ENCODE data around the gene CXCL16. TPM values are rescaled to one million over a fixed set of nuclear protein-coding genes. Genes with fewer than 3 reads are reported as not detected.

CXCL16 gene
- 13.8 and 20.5 TPM in 2 replicates for polyA plus RNA-seq (2011; rRNA removed)
- polyA plus RNA-seq (2012; cell fraction: cytosol; rRNA removed), result 10.8 and 15.6 TPM in 2 replicates
- 6.1 and 7.0 TPM in 2 replicates for polyA plus RNA-seq (2012; cell fraction: nucleus; rRNA removed)
- polyA plus RNA-seq (2017; fragmentation: RNase III; extraction: RNeasy Plus Mini Kit Qiagen cat#74134 plus additional on column Dnase treatment), result 9.1 to 11.2 TPM (median 10.1 TPM) in 3 replicates
- 11.3 and 20.5 TPM in 2 replicates for polyA minus RNA-seq (2011; rRNA and poly(A)+ RNA removed)

DNA sequence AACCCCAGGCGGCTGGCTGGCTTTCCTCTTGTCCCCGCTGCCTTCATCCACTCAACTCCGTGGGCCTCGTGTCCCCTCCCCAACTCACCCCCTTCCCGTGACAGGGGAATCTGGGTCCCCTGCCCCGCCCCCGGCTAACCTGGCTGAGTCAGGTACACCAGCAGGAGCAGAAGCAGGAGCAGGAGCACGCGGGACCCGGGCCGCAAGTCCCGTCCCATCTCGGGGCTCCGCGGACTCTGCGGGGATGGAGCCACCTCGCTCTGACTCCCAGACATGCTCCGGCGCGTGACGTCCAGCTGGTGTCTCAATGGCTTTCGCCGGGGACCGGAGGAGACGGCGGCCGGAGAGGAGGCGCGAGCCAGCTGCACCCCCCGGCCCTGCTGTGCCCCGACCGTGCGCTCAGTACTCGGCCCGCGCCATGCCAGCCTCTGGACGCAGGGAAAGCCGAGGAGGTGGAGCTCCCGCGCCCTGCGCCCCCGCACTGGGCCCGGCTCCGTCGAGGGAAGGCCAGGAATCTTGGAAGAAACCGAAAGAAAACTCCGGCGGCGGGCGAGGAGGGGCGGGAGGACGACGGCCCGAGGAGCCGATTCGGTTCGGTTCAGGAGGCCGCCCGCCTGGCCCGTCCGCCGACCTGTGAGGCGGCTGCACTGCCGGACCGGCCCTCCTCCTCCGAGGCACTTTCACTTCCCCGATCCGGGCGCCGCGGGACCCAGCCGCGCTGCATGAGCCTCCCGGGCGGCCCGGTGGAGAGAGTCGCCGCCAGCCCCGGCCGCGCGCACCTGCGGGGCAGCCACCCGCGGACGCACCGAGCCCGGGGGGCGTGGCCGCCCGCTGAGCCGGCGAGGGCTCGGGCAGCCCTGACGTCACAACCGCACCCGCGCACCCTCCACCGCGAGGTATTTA lies at the start of gene CXCL16, which contains the start of gene ZMYND15:
Gene CXCL16 (minus strand): TSS at position 807 of the 903 bp plus-strand sequence. CDS start 589 bp downstream, at position 218.
Gene ZMYND15 (plus strand): TSS at position 712 of the 903 bp plus-strand sequence. CDS start 716 bp downstream, outside the sequence.
- no peak for FAIRE-seq
- peaks cover 9% of the 10 kb centered on the region for H3K4me1 ChIP-seq
- H3K9me3 ChIP-seq, result no peaks in the 10 kb centered on the region
- peak within 1 kb of the TSS; percentile 86 for H3K4me3 ChIP-seq
- CTCF ChIA-PET, result interaction anchor here (1.2 to 10.2 kb wide), 4 partner anchors 9 to 173 kb away, joined by 3 to 115 read pairs (median 4); partner anchors contain the start of genes ARRB2, GLTPD2 and VMO1
- 4% methylated on average over 50 of the region's 100 CpGs for WGBS (ENCODE audit: missing lambda C conversion rate)
- POLR2A ChIA-PET, result interaction anchor here (1.0 to 1.8 kb wide), 2 partner anchors 29 to 51 kb away, joined by 3 to 6 read pairs; no protein-coding TSS in a partner anchor
- peak within 1 kb of the TSS; percentile 79 to 87 for H3K27ac ChIP-seq
- H3K4me2 ChIP-seq, result peak within 1 kb of the TSS; percentile 99
- ATAC-seq, result peak; percentile 63 to 76
- peak; percentile 39 to 85 for DNase-seq (ENCODE audit: low read depth in 1 of 2, low spot score in 1 of 2)
- TF ChIP-seq RNF2 (IDR thresholded peaks at IDR 0.05; ENCODE audit: borderline replicate concordance, low read depth), result peak; percentile 89
- no peak for TF ChIP-seq NFE2L2 (conservative IDR thresholded peaks at IDR 0.05; ENCODE audit: low read length)
- TF ChIP-seq MYC (IDR thresholded peaks at IDR 0.05; ENCODE audit: borderline replicate concordance, low read length), result no peak
- no peak for TF ChIP-seq USF2 (IDR thresholded peaks at IDR 0.05)
- TF ChIP-seq JUNB (IDR thresholded peaks at IDR 0.05), result no peak
- no peak for TF ChIP-seq ELK1 (IDR thresholded peaks at IDR 0.05; ENCODE audit: low read depth, low read length)
- TF ChIP-seq HEYL (CRISPR knock-in tag; IDR thresholded peaks at IDR 0.05), result no peak
- TF ChIP-seq CHD2 (IDR thresholded peaks at IDR 0.05; ENCODE audit: low read length, partially characterized antibody), result no peak
- no peak for TF ChIP-seq PBX3 (IDR thresholded peaks at IDR 0.05)
- no peak for TF ChIP-seq FOXS1 (CRISPR knock-in tag; IDR thresholded peaks at IDR 0.05)
- no peak for TF ChIP-seq HOXB13 (CRISPR knock-in tag; IDR thresholded peaks at IDR 0.05; ENCODE audit: low read depth)
- TF ChIP-seq, protein P1, sequence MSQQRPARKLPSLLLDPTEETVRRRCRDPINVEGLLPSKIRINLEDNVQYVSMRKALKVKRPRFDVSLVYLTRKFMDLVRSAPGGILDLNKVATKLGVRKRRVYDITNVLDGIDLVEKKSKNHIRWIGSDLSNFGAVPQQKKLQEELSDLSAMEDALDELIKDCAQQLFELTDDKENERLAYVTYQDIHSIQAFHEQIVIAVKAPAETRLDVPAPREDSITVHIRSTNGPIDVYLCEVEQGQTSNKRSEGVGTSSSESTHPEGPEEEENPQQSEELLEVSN (IDR thresholded peaks at IDR 0.05; ENCODE audit: borderline replicate concordance, low read depth), result peak; percentile 67
- TF ChIP-seq, protein P2, sequence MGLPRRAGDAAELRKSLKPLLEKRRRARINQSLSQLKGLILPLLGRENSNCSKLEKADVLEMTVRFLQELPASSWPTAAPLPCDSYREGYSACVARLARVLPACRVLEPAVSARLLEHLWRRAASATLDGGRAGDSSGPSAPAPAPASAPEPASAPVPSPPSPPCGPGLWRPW (IDR thresholded peaks at IDR 0.05), result no peak
- TF ChIP-seq HOXB5 (CRISPR knock-in tag; IDR thresholded peaks at IDR 0.05), result no peak
- TF ChIP-seq ZC3H11A (IDR thresholded peaks at IDR 0.05), result no peak
- TF ChIP-seq GATA3 (IDR thresholded peaks at IDR 0.05; ENCODE audit: borderline replicate concordance), result no peak
- TF ChIP-seq, protein P3, sequence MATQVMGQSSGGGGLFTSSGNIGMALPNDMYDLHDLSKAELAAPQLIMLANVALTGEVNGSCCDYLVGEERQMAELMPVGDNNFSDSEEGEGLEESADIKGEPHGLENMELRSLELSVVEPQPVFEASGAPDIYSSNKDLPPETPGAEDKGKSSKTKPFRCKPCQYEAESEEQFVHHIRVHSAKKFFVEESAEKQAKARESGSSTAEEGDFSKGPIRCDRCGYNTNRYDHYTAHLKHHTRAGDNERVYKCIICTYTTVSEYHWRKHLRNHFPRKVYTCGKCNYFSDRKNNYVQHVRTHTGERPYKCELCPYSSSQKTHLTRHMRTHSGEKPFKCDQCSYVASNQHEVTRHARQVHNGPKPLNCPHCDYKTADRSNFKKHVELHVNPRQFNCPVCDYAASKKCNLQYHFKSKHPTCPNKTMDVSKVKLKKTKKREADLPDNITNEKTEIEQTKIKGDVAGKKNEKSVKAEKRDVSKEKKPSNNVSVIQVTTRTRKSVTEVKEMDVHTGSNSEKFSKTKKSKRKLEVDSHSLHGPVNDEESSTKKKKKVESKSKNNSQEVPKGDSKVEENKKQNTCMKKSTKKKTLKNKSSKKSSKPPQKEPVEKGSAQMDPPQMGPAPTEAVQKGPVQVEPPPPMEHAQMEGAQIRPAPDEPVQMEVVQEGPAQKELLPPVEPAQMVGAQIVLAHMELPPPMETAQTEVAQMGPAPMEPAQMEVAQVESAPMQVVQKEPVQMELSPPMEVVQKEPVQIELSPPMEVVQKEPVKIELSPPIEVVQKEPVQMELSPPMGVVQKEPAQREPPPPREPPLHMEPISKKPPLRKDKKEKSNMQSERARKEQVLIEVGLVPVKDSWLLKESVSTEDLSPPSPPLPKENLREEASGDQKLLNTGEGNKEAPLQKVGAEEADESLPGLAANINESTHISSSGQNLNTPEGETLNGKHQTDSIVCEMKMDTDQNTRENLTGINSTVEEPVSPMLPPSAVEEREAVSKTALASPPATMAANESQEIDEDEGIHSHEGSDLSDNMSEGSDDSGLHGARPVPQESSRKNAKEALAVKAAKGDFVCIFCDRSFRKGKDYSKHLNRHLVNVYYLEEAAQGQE (IDR thresholded peaks at IDR 0.05), result no peak
- TF ChIP-seq SMC3 (IDR thresholded peaks at IDR 0.05), result no peak
- TF ChIP-seq PHF8 (IDR thresholded peaks at IDR 0.05; ENCODE audit: borderline replicate concordance, low read depth), result peak; percentile 63
- TF ChIP-seq RAD21 (conservative IDR thresholded peaks at IDR 0.05 in 1 of 2, IDR thresholded peaks at IDR 0.05 in 1 of 2), result no peak; a peak in 1 of 5 replicates
- TF ChIP-seq, protein P4, sequence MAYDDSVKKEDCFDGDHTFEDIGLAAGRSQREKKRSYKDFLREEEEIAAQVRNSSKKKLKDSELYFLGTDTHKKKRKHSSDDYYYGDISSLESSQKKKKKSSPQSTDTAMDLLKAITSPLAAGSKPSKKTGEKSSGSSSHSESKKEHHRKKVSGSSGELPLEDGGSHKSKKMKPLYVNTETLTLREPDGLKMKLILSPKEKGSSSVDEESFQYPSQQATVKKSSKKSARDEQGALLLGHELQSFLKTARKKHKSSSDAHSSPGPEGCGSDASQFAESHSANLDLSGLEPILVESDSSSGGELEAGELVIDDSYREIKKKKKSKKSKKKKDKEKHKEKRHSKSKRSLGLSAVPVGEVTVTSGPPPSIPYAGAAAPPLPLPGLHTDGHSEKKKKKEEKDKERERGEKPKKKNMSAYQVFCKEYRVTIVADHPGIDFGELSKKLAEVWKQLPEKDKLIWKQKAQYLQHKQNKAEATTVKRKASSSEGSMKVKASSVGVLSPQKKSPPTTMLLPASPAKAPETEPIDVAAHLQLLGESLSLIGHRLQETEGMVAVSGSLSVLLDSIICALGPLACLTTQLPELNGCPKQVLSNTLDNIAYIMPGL (CRISPR knock-in tag; IDR thresholded peaks at IDR 0.05; ENCODE audit: borderline replicate concordance), result no peak
- TF ChIP-seq, protein P5, sequence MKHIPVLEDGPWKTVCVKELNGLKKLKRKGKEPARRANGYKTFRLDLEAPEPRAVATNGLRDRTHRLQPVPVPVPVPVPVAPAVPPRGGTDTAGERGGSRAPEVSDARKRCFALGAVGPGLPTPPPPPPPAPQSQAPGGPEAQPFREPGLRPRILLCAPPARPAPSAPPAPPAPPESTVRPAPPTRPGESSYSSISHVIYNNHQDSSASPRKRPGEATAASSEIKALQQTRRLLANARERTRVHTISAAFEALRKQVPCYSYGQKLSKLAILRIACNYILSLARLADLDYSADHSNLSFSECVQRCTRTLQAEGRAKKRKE (CRISPR knock-in tag; IDR thresholded peaks at IDR 0.05; ENCODE audit: low read depth), result no peak
- peak in 1 of 2 experiments; percentile 27; a peak in 2 of 5 replicates for TF ChIP-seq JUN (IDR thresholded peaks at IDR 0.05)
- no peak for TF ChIP-seq CBX2 (IDR thresholded peaks at IDR 0.05; ENCODE audit: borderline replicate concordance, low read depth)
- TF ChIP-seq POLR2A (IDR thresholded peaks at IDR 0.05; ENCODE audit: low read length), result peak; percentile 38
- no peak for TF ChIP-seq ZNF302 (CRISPR knock-in tag; IDR thresholded peaks at IDR 0.05)
- TF ChIP-seq CEBPB (IDR thresholded peaks at IDR 0.05), result no peak
